Sigmoid colon (tissue), 7 donors: ENCODE results near the gene ARFGAP1. TPM values are rescaled to one million over a fixed set of nuclear protein-coding genes. Genes with fewer than 3 reads are reported as not detected.

Experiments
- DNase-seq: peaks from one replicate; pipeline ENCODE4 v3.0.0-alpha.2; 2019
- H3K27ac ChIP-seq, 4 donors: fragments of 200-600 bp; sonication (generic); one replicate each; pipeline ENCODE4 v1.5.1; 2016 to 2019; ENCODE audit warnings: mild to moderate bottlenecking in 1 of 4
- H3K27me3 ChIP-seq, 3 donors: fragments of 200-600 bp; sonication (generic); one replicate each; pipeline ENCODE4 v1.5.1; 2019; ENCODE audit warnings: mild to moderate bottlenecking in 1 of 3
- H3K36me3 ChIP-seq, 4 donors: fragments of 200-600 bp; sonication (generic); one replicate each; pipeline ENCODE4 v1.5.1; 2016 to 2019
- H3K4me1 ChIP-seq, 4 donors: fragments of 200-600 bp; sonication (generic); one replicate each; pipeline ENCODE4 v1.5.1; 2017 to 2019
- H3K4me3 ChIP-seq, 4 donors: fragments of 200-600 bp; sonication (generic); one replicate each; pipeline ENCODE4 v1.5.1; 2017 to 2019; ENCODE audit warnings: mild to moderate bottlenecking in 2 of 4, moderate library complexity in 1 of 4
- H3K9me3 ChIP-seq, 4 donors: fragments of 200-600 bp in 3 of 4; sonication (generic) in 3 of 4; one replicate each; pipeline versions ENCODE4 v1.5.1 to v1.6.1; 2013 to 2019
- CTCF ChIP-seq, 4 experiments: fragments of 450-650 bp in 3 of 4; fragments of 200-600 bp in 1 of 4; IDR thresholded peaks; one replicate each; pipeline ENCODE4 v1.5.1; 2016 to 2019; ENCODE audit warnings: antibody characterized with exemption in 4 of 4, mild to moderate bottlenecking in 3 of 4, moderate library complexity in 2 of 4
- EP300 ChIP-seq, 4 donors: sonication (generic); formaldehyde crosslinking; IDR thresholded peaks; one replicate each; pipeline ENCODE4 v1.6.1; 2017; ENCODE audit warnings: antibody characterized with exemption in 4 of 4
- POLR2A ChIP-seq, 2 donors: fragments of 450-650 bp; IDR thresholded peaks; one replicate each; pipeline ENCODE4 v1.6.1; 2016; ENCODE audit warnings: antibody characterized with exemption in 2 of 2, mild to moderate bottlenecking in 2 of 2, moderate library complexity in 2 of 2
- POLR2AphosphoS5 ChIP-seq, 4 donors: sonication (generic); formaldehyde crosslinking; IDR thresholded peaks; one replicate each; pipeline ENCODE4 v1.6.1; 2017; ENCODE audit warnings: antibody characterized with exemption in 4 of 4
- WGBS, 2 donors: extraction: QIAGEN DNeasy Blood & Tissue Kit; methylation state at CpG; one replicate each; pipeline ENCODE4 v1.1.7; 2013; 5-methylcytosine and 5-hydroxymethylcytosine counted together
- intact Hi-C: fragments of 100-400 bp; cut with DNase I; formaldehyde crosslinking; loops from one replicate; pipeline ENCODE4 v1.15.1; 2023
- polyA plus RNA-seq, 3 donors: library from polyadenylated mRNA; stranded (reverse); fragments of 200-250 nt; gene quantifications; one replicate each; pipeline ENCODE4 v1.2.3, GENCODE V29; 2013
- total RNA-seq, 4 donors: library from RNA; depleted of rRNA; stranded (reverse); fragments of >200 nt; gene quantifications; one replicate each; pipeline ENCODE4 v1.1.0, GENCODE V29; 2016
- donor health status: healthy with polysubstance abuse.
- donor health status: Bipolar disorder and iron deficiency.
- donor health status: healthy.

ARFGAP1 gene
- total and polyA plus RNA-seq, 7 donors = 19.8 to 109 (median 31.8) TPM

- H3K4me1 ChIP-seq = no peaks in the 10 kb centered on the region
- no peaks in the 10 kb centered on the region for H3K36me3 ChIP-seq
- H3K9me3 ChIP-seq = no peaks in the 10 kb centered on the region
- intact Hi-C loops = no loop called here
- no peak for DNase-seq
- WGBS, 2 donors = 85 to 86% methylated on average over 35 of the region's 35 CpGs
- H3K27ac ChIP-seq = no peak overlapping the region
- TF ChIP-seq POLR2A (IDR thresholded peaks at IDR 0.05) = no peak
- TF ChIP-seq POLR2AphosphoS5 (IDR thresholded peaks at IDR 0.05) = no peak
- TF ChIP-seq EP300 (IDR thresholded peaks at IDR 0.05) = no peak
- TF ChIP-seq CTCF (IDR thresholded peaks at IDR 0.05) = no peak
- H3K4me3 ChIP-seq = no peak overlapping the region
- H3K27me3 ChIP-seq = peaks cover 11 to 55% (median 42%) of the 10 kb centered on the region in 3 donors
These were observed 34.3 kb downstream of the ARFGAP1 start for GRCh38 chr20:63306673-63307537.

DNA sequence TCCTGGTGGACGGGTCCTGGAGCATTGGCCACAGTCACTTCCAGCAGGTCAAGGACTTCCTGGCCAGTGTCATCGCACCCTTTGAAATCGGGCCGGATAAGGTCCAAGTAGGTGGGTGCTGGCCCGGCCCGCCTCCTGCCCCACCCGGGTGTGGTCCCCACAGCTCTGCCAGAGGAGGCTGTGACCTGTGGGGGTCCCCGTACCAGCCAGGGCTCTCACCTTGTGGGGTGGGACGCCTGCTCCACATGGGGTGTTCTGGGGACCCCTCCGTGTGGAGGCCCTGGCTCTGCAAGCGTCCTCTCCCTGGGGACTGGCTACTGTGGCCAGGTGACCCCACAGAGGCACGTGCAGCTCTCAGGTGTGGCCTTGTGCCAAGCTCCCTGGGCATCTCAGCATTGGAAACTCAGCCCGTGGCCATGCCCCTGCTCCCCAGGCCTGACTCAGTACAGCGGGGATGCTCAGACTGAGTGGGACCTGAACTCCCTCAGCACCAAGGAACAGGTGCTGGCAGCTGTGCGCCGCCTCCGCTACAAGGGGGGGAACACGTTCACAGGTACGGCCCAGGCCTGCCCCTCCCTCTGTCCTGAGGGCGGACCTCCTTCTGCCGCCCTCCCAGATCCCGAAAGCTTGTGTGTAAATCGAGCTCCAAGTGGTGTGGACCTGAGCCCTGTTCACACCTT lies 35.1 kb downstream of the ARFGAP1 start:
- WGBS, 2 donors = 43 to 74% methylated on average over 23 of the region's 23 CpGs
- TF ChIP-seq EP300 (IDR thresholded peaks at IDR 0.05) (no peak), POLR2A (IDR thresholded peaks at IDR 0.05) (no peak), POLR2AphosphoS5 (IDR thresholded peaks at IDR 0.05) (no peak), CTCF (IDR thresholded peaks at IDR 0.05) (no peak)
- Histone ChIP-seq H3K27ac (no peak overlapping the region), H3K27me3 (peaks cover 11 to 55% (median 42%) of the 10 kb centered on the region in 3 donors), H3K36me3 (no peaks in the 10 kb centered on the region), H3K4me1 (no peaks in the 10 kb centered on the region), H3K4me3 (no peak overlapping the region), H3K9me3 (no peaks in the 10 kb centered on the region)
- DNase-seq = no peak
- intact Hi-C loops = no loop called here

DNA sequence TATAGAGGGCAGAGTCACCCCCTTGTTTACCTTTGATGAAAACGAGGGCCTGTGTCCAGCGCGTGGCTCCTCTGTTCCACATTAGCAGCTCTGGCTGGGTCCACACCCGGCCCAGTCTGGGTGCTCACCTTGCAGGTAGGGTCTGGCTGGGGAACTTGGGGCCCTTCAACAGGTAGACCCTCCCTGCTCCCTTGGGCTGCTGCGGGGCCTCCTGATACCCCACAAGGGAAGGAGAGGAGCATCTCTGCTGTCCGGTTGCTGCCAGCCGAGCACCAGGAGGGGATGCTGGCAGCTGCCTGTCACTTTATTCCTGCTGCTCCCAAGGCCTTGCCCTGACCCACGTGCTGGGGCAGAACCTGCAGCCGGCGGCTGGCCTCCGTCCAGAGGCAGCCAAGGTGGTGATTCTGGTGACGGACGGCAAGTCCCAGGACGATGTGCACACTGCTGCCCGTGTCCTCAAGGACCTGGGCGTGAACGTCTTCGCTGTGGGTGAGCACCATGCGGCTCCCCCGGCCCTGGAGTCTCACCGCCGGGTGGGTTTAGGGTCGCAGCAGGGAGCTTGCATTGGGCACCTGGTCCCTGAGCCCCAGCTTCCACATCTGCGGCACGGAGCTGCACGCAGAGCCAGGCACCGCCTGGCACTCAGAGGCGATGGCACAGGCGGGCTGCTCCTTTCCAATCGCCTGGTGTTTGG lies 35.8 kb downstream of the ARFGAP1 start:
- H3K27me3 ChIP-seq = peaks cover 11 to 55% (median 42%) of the 10 kb centered on the region in 3 donors
- intact Hi-C loops = no loop called here

DNA sequence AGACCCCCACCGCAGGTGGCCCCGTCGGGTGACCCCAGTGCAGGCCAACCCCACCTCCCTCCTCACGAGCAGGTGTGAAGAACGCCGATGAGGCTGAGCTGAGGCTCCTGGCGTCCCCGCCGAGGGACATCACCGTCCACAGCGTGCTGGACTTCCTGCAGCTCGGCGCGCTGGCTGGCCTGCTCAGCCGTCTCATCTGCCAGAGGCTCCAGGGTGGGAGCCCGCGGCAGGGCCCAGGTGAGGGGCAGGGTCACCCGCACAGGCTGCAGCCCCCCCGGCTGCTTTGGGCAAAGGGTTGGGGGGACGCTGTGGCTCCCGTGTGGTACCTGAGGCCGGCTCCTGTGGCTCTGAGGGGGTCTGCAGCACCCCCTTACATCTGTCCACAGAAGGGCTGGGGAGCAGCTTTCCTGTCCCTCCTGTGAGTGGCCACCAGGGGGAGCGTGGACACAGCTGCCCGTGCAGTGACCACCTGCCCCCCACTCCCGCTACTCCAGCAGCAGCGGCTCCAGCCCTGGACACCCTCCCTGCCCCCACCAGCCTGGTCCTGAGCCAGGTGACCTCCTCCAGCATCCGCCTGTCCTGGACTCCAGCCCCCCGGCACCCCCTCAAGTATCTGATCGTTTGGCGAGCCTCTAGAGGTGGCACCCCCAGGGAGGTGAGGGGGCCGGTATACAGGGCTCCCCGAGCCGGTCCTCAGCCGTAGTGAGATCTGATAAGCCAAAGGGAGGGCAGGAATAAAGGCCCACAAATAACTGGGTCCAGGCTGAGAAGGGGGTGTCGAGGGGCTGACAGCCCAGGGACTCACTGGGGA lies 36.9 kb downstream of the ARFGAP1 start:
- Histone ChIP-seq H3K4me3 (no peak overlapping the region), H3K9me3 (no peaks in the 10 kb centered on the region), H3K4me1 (no peaks in the 10 kb centered on the region), H3K27ac (no peak overlapping the region), H3K36me3 (no peaks in the 10 kb centered on the region), H3K27me3 (peaks cover 11 to 55% (median 42%) of the 10 kb centered on the region in 3 donors)
- 38 to 49% methylated on average over 35 of the region's 35 CpGs for WGBS, 2 donors
- intact Hi-C loops = loop anchor here (5.0 kb wide), 1 partner anchor 73 kb away; no protein-coding TSS in a partner anchor
- TF ChIP-seq POLR2AphosphoS5 (IDR thresholded peaks at IDR 0.05) = no peak
- peak; percentile 8 to 88 (median 64) for TF ChIP-seq CTCF (IDR thresholded peaks at IDR 0.05)
- no peak for DNase-seq

More for the DNA sequence above, 35.8 kb downstream of the ARFGAP1 start:
- no peak for TF ChIP-seq EP300 (IDR thresholded peaks at IDR 0.05)
- no peak for DNase-seq
- no peaks in the 10 kb centered on the region for H3K36me3 ChIP-seq
- H3K4me1 ChIP-seq = no peaks in the 10 kb centered on the region
- no peak overlapping the region for H3K27ac ChIP-seq
- WGBS, 2 donors = 66 to 83% methylated on average over 30 of the region's 30 CpGs
- no peak overlapping the region for H3K4me3 ChIP-seq
- H3K9me3 ChIP-seq = no peaks in the 10 kb centered on the region
